Bladder microvascular endothelial cell (primary cell): ENCODE measurements around the gene PSMD6. TPM values are rescaled to one million over a fixed set of nuclear protein-coding genes. Genes with fewer than 3 reads are reported as not detected.

Experiments used
- total RNA-seq: library from RNA; depleted of rRNA; stranded (reverse); fragments of >200 nt; gene quantifications from 2 replicates; pipeline ENCODE4 v1.2.3, GENCODE V29; 2014

The PSMD6 gene
- 71.2 and 97.0 TPM in 2 replicates for total RNA-seq

GRCh38 chr3:64023187-64023860 is at the start of gene PSMD6:
PSMD6 (minus strand) TSS chr3:64023494; CDS start chr3:64023419, 75 bp downstream.

Other genes with a start within 250 kb of the PSMD6 start
- not detected in 2 replicates for gene C3orf49, start 204.2 kb downstream of the PSMD6 start, total RNA-seq
- gene THOC7, start 159.7 kb downstream of the PSMD6 start, total RNA-seq, result 32.1 and 35.2 TPM in 2 replicates
- gene ATXN7, start 159.6 kb downstream of the PSMD6 start, total RNA-seq, result 6.3 and 18.5 TPM in 2 replicates
- not detected in 2 replicates for gene SCAANT1, start 111.1 kb downstream of the PSMD6 start, total RNA-seq
- gene PRICKLE2, start 202.0 kb upstream of the PSMD6 start, total RNA-seq, result 1.3 and 2.2 TPM in 2 replicates